HG03196 (cell line): ENCODE results near the gene PALM2AKAP2.

ENCODE experiments used
- ATAC-seq: cut with Tn5 transposase; IDR thresholded peaks from one replicate; pipeline ENCODE4 v1.9.1; 2021; ENCODE audit not compliant: unreplicated experiment

The PALM2AKAP2 gene

DNA sequence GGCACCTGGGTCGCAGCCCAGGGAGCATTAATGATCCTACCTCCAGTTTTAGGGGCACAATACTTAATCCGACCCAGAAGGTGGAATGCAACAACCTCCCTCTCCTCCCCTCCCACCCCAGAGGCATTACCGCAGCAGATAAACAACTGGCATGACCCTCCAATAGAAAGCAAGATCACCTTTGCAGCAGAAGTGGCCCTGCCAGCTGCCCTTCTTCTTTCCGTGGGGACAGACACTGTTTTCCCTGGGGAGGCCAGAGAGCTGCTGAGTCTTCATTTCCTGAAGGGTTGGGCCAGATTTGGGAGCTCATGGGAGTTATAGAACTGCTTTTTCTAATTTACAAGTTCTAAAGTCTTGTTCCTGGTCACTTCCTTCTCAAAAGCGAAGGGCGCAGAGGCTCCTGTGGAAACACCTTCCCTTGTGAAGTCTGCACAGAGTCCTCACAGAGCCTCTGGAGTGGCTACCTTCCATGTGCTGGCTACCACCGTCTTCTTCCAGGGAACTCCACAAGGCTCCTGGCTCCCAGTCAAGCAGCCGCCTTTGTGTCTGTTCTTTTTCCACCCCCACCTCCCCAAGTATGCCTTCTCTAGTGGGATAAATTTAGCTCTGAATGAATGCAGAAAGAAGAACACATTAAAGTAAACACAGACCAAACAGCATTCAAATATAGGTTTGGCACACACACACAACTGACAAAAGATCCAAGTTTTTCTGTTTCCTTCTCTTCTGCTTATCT is 8.0 kb upstream of the PALM2AKAP2 start:
- no peak for ATAC-seq

DNA sequence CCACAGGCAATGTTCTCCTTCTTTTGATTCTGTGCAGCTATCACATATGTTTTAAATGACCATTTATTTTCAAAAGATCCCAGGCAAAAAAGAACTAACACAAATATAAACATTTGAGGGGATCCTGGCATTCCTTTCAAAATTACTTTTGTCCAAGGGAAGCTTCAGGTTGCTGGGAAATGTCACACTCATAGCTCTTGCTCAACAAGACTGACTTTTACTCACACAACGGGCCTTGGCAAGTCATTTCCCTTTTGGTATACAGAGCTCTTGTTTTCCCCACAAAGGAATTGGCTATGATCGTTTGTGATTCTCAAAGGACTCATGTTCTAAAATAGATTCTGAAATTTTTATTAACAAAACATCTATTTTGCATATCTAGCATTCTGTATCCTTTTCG is 4.5 kb upstream of the PALM2AKAP2 start:
- ATAC-seq, result no peak

- ATAC-seq, result no peak
These were observed 3.6 kb upstream of the PALM2AKAP2 start for GRCh38 chr9:109776391-109776790.

GRCh38 chr9:109780453-109781033 is 545 bp downstream of the PALM2AKAP2 start:
- no peak for ATAC-seq

DNA sequence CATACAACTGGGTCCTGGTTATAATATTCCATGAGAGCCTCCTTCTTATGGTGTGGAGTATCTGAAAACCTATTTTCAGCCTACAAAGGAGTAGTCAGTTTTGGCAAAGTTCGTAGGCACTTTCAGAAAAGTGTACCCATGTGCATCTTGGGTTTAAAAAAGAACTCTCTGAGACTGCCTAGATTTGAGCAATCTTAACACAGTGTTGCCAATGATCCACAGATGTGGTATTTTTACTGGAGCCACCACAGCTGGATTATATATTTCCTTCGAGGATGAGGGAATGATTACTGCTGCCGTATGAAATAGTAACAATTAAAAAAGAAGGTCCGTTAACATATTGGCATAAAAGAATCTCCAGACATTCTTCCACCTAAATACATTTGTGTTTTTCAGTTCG is 1.1 kb downstream of the PALM2AKAP2 start:
- ATAC-seq, result no peak

GRCh38 chr9:109781541-109782197 is 1.7 kb downstream of the PALM2AKAP2 start:
- no peak for ATAC-seq

DNA sequence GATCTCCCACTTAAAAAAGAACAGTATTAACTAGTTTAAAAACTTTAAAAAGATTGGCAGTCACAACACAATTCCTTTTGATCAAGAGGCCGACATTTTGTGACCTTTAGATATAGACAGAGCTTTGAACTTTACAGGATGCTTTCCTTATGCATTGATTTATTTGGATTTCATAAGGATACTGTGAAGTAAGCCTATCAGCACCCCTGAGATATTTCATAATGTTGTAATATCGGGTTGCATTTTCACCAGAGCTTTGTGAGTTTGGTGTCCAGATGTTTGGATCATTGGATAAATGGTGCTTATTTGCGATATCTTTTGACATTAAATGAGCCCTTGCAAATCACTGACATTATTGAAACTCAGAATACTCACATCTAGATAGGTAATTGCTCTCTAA is 7.7 kb downstream of the PALM2AKAP2 start:
- no peak for ATAC-seq

GRCh38 chr9:109789556-109789955 is 9.6 kb downstream of the PALM2AKAP2 start:
- ATAC-seq, result no peak

DNA sequence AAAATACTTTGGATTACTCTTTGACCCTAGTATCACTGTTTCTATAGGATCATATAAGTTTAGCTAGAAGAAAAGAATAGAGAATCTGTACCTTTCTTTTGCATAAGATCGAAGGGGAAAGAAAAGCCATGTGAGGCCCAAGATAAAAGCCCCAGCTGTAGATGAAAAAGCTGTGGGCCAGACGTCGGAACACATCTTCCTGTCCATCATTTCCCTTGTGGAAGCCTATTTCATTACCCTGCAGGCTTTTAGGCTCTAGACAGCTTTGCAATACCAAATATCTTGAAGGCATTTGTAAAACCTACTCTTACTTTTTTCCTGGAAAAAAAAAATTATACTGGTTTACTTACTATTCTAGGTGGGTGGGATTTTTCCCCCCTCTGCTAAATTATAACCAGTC is 10.0 kb downstream of the PALM2AKAP2 start:
- ATAC-seq, result no peak

GRCh38 chr9:109791003-109791677 is 11.1 kb downstream of the PALM2AKAP2 start:
- ATAC-seq, result no peak

DNA sequence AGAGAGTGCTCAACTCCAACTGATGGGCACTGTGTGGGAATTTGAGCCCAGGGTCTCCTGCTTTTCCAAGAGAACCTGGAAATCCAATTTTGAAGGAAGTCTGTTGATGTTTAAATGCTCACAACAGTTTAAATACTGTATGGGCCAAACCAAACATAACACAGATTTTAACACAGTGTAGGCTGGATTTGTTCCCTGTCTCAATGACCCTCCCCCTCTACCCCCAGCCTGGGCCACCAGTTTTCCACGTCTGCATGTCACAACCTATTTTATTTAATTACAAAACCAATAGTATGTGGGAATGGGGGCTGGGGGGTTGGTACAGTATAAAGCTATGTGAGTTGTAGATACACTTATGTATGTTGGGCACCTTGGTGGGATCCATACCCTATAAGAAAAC is 11.7 kb downstream of the PALM2AKAP2 start:
- ATAC-seq, result no peak

DNA sequence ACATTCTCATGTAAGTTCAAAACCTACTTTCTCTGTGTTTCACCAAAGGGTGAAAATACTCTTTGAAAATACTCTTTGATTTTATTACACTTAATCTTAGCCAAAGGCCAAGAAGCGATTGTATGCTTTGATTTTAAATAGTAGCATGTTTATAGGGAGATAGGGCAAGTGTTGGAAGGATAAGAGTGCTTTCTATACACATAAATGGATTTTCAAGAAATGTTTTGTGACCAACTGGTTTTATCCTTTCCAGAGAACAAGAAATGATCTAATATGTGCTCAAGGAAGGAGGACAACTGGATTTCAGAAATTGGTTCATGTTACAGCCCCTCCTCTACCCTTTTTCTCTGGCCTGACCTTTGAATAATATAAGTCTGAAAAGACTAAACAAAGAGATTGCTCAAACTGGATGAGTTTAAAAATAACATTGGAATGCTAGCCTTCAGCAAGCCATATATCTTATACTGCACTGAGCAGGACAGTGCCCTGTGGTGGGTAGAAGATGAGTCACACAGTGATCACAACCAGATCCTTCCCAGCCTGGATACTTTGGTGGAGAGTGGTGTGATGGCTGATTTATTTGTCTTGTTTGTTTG is 13.1 kb downstream of the PALM2AKAP2 start:
- ATAC-seq, result no peak

DNA sequence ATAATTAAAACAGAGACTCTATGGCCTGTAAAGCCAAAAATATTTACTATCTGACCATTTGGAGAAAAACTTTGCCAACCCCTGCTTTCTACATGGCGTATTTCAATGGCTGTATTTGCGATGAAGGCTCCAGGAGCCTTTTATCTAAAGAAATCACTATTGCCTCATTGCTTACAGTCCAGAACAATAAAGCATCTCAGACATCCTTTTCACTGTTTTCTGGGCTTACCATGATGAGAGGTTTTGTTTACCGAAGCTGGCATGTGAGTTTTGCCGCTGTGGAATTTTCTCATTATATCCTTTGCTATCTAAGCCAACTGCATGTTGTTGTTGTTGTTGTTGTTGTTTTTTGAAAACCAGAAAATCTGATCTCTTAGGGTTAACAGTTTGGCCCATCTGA is 13.9 kb downstream of the PALM2AKAP2 start:
- no peak for ATAC-seq

- ATAC-seq, result no peak
These were observed 14.5 kb downstream of the PALM2AKAP2 start for GRCh38 chr9:109794361-109795012.

GRCh38 chr9:109795613-109796012 is 15.6 kb downstream of the PALM2AKAP2 start:
- no peak for ATAC-seq

- ATAC-seq, result no peak
These were observed 16.1 kb downstream of the PALM2AKAP2 start for GRCh38 chr9:109796078-109796477.

GRCh38 chr9:109797006-109797405 is 17.0 kb downstream of the PALM2AKAP2 start:
- no peak for ATAC-seq

DNA sequence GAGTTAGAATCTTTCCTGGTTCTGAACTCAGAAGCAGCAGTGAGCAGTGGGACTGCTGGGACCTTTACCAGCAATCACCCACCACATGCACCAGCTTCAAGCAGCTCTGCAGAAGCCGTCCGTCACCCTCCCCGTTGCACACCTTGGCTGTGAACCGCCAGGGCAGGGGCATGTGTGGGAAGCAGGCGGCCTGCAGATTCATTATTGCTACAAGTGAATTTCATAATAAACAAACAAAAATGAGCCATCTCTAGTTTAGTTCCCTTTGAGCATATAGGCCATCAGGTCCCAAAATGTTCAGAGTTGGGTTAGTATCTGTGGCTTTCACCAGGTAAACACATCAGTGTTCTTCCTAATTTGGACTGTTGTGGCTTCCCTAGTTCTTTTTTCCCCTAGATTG is 17.5 kb downstream of the PALM2AKAP2 start:
- no peak for ATAC-seq

GRCh38 chr9:109799141-109799540 is 19.1 kb downstream of the PALM2AKAP2 start:
- no peak for ATAC-seq

DNA sequence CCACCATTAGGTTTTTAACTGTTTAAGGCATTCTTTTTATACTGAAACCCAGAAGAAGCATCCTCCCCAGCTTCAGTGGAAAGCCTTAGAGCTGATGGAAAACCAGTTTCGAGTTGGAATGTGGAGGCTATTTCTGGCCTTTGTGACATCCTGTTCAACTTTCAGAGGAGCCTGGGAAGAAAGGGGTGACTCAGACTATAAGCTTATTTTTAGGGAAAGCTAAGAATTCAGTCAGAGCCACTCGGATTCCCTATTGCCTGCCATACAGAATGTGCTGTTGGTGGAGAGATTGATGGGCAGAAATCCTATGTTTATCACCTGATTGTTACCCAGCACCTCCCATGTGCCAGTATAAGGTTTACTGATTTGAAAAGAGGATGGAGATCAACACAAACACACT is 19.8 kb downstream of the PALM2AKAP2 start:
- no peak for ATAC-seq

DNA sequence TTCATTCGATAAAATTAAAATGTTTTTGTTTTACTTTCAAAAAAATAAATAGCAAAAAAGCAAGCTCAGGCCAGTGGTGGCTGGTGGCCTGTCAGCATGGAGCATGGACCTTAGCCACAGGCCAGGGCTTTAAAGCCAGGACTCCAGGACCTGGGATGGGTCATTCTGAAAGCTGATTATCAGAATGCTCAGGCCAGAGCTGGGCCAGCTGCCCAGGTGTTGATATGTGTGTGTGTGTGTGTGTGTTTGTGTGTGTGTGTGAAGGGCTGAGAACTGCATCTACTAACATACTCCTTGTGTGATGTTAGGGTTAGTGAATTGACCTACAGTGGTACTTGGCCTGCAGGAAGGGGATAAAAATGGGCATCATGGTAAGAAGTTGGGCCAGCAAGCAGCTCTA is 21.5 kb downstream of the PALM2AKAP2 start:
- ATAC-seq, result no peak
